Chondrocyte (in vitro differentiated cells): ENCODE measurements around the gene ALDOC. TPM values are rescaled to one million over a fixed set of nuclear protein-coding genes. Genes with fewer than 3 reads are reported as not detected.

ENCODE experiments used
- DNase-seq: peaks from one replicate; pipeline ENCODE4 v3.0.0; 2021; ENCODE audit warnings: mixed read lengths, low spot score
- H3K27ac Mint-ChIP-seq: one replicate; pipeline ENCODE4 v1.8.0; 2021; ENCODE audit warnings: mild to moderate bottlenecking, moderate library complexity, mixed read lengths; ENCODE audit not compliant: unreplicated experiment
- H3K27me3 Mint-ChIP-seq: 2 replicates; pipeline ENCODE4 v1.8.0; 2021; ENCODE audit warnings: low read depth, mixed read lengths
- H3K36me3 Mint-ChIP-seq: 2 replicates; pipeline ENCODE4 v1.8.0; 2021; ENCODE audit warnings: low read depth, mixed read lengths
- H3K4me1 Mint-ChIP-seq: 2 replicates; pipeline ENCODE4 v1.8.0; 2021; ENCODE audit warnings: low read depth, mild to moderate bottlenecking, mixed read lengths
- H3K4me3 Mint-ChIP-seq: one replicate; pipeline ENCODE4 v1.8.0; 2021; ENCODE audit warnings: mild to moderate bottlenecking, moderate library complexity, mixed read lengths; ENCODE audit not compliant: unreplicated experiment
- H3K9me3 Mint-ChIP-seq: 2 replicates; pipeline ENCODE4 v1.8.0; 2021; ENCODE audit warnings: low read depth, mixed read lengths
- CTCF ChIP-seq: fragments of 200-600 bp; sonication (generic); IDR thresholded peaks from 2 replicates; pipeline ENCODE4 v1.5.0; 2021; ENCODE audit warnings: antibody characterized with exemption, mild to moderate bottlenecking, moderate library complexity
- total RNA-seq: library from RNA; stranded (reverse); gene quantifications from 3 replicates; pipeline ENCODE4 v1.2.1, GENCODE V29; 2021

The ALDOC gene
- total RNA-seq, 1 donor from 2014 or later = 9.5 TPM

- Mint-ChIP-seq H3K27me3 (no peaks in the 10 kb centered on the region), H3K36me3 (peaks cover 2% of the 10 kb centered on the region), H3K27ac (no peak overlapping the region), H3K9me3 (no peaks in the 10 kb centered on the region), H3K4me3 (no peak overlapping the region), H3K4me1 (peaks cover 20% of the 10 kb centered on the region)
- peak; percentile 36 for DNase-seq
- no peak for TF ChIP-seq CTCF
Observed at GRCh38 chr17:28575126-28575795, 1.4 kb downstream of the ALDOC start.

- no peak for TF ChIP-seq CTCF
- H3K9me3 Mint-ChIP-seq = no peaks in the 10 kb centered on the region
- no peaks in the 10 kb centered on the region for H3K27me3 Mint-ChIP-seq
- H3K4me3 Mint-ChIP-seq = no peak overlapping the region
- DNase-seq = peak; percentile 63
- H3K36me3 Mint-ChIP-seq = peaks cover 2% of the 10 kb centered on the region
- peaks cover 27% of the 10 kb centered on the region for H3K4me1 Mint-ChIP-seq
- no peak overlapping the region for H3K27ac Mint-ChIP-seq
Observed at GRCh38 chr17:28574526-28574925, 2.2 kb downstream of the ALDOC start.

GRCh38 chr17:28573966-28574480 is 2.7 kb downstream of the ALDOC start:
- Mint-ChIP-seq H3K27me3 (no peaks in the 10 kb centered on the region), H3K27ac (no peak overlapping the region), H3K9me3 (no peaks in the 10 kb centered on the region), H3K36me3 (peaks cover 2% of the 10 kb centered on the region), H3K4me3 (no peak overlapping the region), H3K4me1 (peaks cover 29% of the 10 kb centered on the region)
- DNase-seq = peak; percentile 50
- no peak for TF ChIP-seq CTCF

GRCh38 chr17:28573521-28573920 is 3.2 kb downstream of the ALDOC start:
- no peaks in the 10 kb centered on the region for H3K27me3 Mint-ChIP-seq
- H3K36me3 Mint-ChIP-seq = peaks cover under 1% of the 10 kb centered on the region
- TF ChIP-seq CTCF = no peak
- H3K27ac Mint-ChIP-seq = no peak overlapping the region
- DNase-seq = peak; percentile 64
- H3K4me3 Mint-ChIP-seq = no peak overlapping the region
- no peaks in the 10 kb centered on the region for H3K9me3 Mint-ChIP-seq
- peaks cover 29% of the 10 kb centered on the region for H3K4me1 Mint-ChIP-seq

GRCh38 chr17:28573040-28573380 is 3.7 kb downstream of the ALDOC start:
- Mint-ChIP-seq H3K9me3 (no peaks in the 10 kb centered on the region), H3K4me1 (peaks cover 29% of the 10 kb centered on the region), H3K27ac (no peak overlapping the region), H3K27me3 (no peaks in the 10 kb centered on the region), H3K36me3 (no peaks in the 10 kb centered on the region), H3K4me3 (no peak overlapping the region)
- no peak for TF ChIP-seq CTCF
- no peak for DNase-seq
